Posterior cingulate gyrus (tissue), 11 donors: ENCODE results near the gene MIS18BP1.
"Not testable (repeated sequence)": the region's sequence is repeated elsewhere in the genome, so short reads cannot be mapped to it uniquely, and the experiment has no call there.

Experiments
- DNase-seq, 10 donors: peaks; one replicate each; pipeline versions ENCODE4 v3.0.0 to v3.0.0-alpha.2; 2020 to 2021; ENCODE audit warnings: mixed read lengths in 3 of 10
- intact Hi-C: fragments of 100-400 bp; cut with DNase I; formaldehyde crosslinking; loops from one replicate; pipeline ENCODE4 v1.15.1; 2023

The MIS18BP1 gene

GRCh38 chr14:45253070-45253753, at the start of gene MIS18BP1:
TSS of gene MIS18BP1 (minus strand) at chr14:45253202. CDS start at chr14:45247286, 5,916 bp downstream.
- peak; percentile 69 to 98 (median 88) for DNase-seq
- intact Hi-C loops = loop anchor here (1.0 to 10.0 kb wide), 3 partner anchors 118 to 341 kb away; partner anchors contain the start of genes FANCM, FKBP3 and PRPF39

- intact Hi-C loops = no loop called here
- no peak for DNase-seq
These were observed 45.6 kb upstream of the MIS18BP1 start for GRCh38 chr14:45298423-45299117.

GRCh38 chr14:45294796-45295195, 41.8 kb upstream of the MIS18BP1 start:
- not testable (repeated sequence) for DNase-seq

GRCh38 chr14:45290547-45290946, 37.5 kb upstream of the MIS18BP1 start:
- intact Hi-C loops = no loop called here
- DNase-seq = no peak

More at GRCh38 chr14:45294796-45295195, 41.8 kb upstream of the MIS18BP1 start:
- intact Hi-C loops = not testable (repeated sequence)

GRCh38 chr14:45287610-45288009, 34.6 kb upstream of the MIS18BP1 start:
- intact Hi-C loops = no loop called here
- DNase-seq = no peak

- DNase-seq = no peak
- intact Hi-C loops = no loop called here
These were observed 31.8 kb upstream of the MIS18BP1 start for GRCh38 chr14:45284802-45285201.

GRCh38 chr14:45281731-45282400, 28.9 kb upstream of the MIS18BP1 start:
- intact Hi-C loops, DNase-seq: not testable (repeated sequence)

GRCh38 chr14:45271858-45272537, 19.0 kb upstream of the MIS18BP1 start:
- intact Hi-C loops = no loop called here
- no peak for DNase-seq

GRCh38 chr14:45270031-45270430, 17.0 kb upstream of the MIS18BP1 start:
- intact Hi-C loops = no loop called here
- DNase-seq = no peak

- DNase-seq = no peak
- intact Hi-C loops = no loop called here
These were observed 14.1 kb upstream of the MIS18BP1 start for GRCh38 chr14:45267071-45267470.

- intact Hi-C loops = no loop called here
- DNase-seq = no peak
These were observed 9.6 kb upstream of the MIS18BP1 start for GRCh38 chr14:45262637-45263036.

- intact Hi-C loops = no loop called here
- DNase-seq = no peak
These were observed 8.2 kb upstream of the MIS18BP1 start for GRCh38 chr14:45261209-45261608.

GRCh38 chr14:45258805-45259204, 5.8 kb upstream of the MIS18BP1 start:
- intact Hi-C loops = loop anchor here (10.0 kb wide), 1 partner anchor 124 kb away; the partner anchor contains the start of genes FANCM and FKBP3
- DNase-seq = no peak

- no peak for DNase-seq
- intact Hi-C loops = loop anchor here (10.0 kb wide), 1 partner anchor 123 kb away; the partner anchor contains the start of genes FANCM and FKBP3
These were observed 5.1 kb upstream of the MIS18BP1 start for GRCh38 chr14:45258073-45258472.

- DNase-seq = no peak
- intact Hi-C loops = loop anchor here (5.0 to 10.0 kb wide), 2 partner anchors 120 to 342 kb away; partner anchors contain the start of genes FANCM and FKBP3
These were observed 1.8 kb upstream of the MIS18BP1 start for GRCh38 chr14:45254771-45255170.

- DNase-seq = no peak
These were observed 830 bp upstream of the MIS18BP1 start for GRCh38 chr14:45253754-45254310.

GRCh38 chr14:45252366-45253069, 484 bp downstream of the MIS18BP1 start:
- intact Hi-C loops = loop anchor here (1.0 to 10.0 kb wide), 3 partner anchors 118 to 340 kb away; partner anchors contain the start of genes FANCM, FKBP3 and PRPF39
- DNase-seq = no peak

More at GRCh38 chr14:45253754-45254310, 830 bp upstream of the MIS18BP1 start:
- intact Hi-C loops = loop anchor here (1.0 to 10.0 kb wide), 3 partner anchors 119 to 342 kb away; partner anchors contain the start of genes FANCM, FKBP3 and PRPF39

GRCh38 chr14:45251912-45252311, 1.1 kb downstream of the MIS18BP1 start:
- DNase-seq = no peak
- intact Hi-C loops = loop anchor here (5.0 to 10.0 kb wide), 2 partner anchors 117 to 340 kb away; partner anchors contain the start of genes FANCM and FKBP3
